GM10248 (cell line): ENCODE results near the gene BCAT1.

Experiments
- CTCF ChIA-PET: fragments of 300-600 bp; sonication (Branson Sonifier 250); formaldehyde crosslinking; extraction: SDS; loops from one replicate; lab custom pipeline; 2021; ENCODE audit warnings: antibody characterized with exemption; lab: Yijun Ruan, JAX
- POLR2A ChIA-PET: fragments of 350-650 bp; sonication (Branson Sonifier 250); formaldehyde crosslinking; extraction: SDS; loops from one replicate; lab custom pipeline; 2020; ENCODE audit warnings: antibody characterized with exemption; lab: Yijun Ruan, JAX
- DNase-seq: peaks from one replicate; pipeline ENCODE4 v3.0.0; 2012; ENCODE audit errors: extremely low spot score
- TF ChIP-seq, protein P1 (sequence below): IDR thresholded peaks from 2 replicates; pipeline ENCODE4 v1.5.1; 2012; ENCODE audit warnings: mild to moderate bottlenecking, low read depth; ENCODE audit errors: extremely low read depth, missing control alignments, control extremely low read depth

The BCAT1 gene

DNA sequence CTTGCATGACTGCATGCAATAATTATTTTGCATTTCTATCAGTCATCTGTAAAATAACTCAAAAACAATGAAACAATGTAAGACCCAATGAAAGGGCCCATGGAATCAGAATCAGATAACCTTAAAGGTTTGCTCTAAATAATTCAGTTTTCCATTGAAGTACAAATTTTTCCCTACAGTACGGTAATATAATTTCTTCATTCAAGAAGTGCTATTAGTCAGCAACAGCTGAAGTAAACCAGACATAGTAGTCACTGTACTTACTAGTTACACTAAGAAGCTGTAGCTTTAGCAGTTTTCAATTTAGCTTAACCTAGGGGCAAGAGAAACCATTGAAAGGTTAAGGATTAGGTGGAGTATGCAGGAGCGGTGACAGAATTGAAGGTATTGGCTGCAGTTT is 43.5 kb downstream of the BCAT1 start:
- ChIA-PET CTCF (interaction anchor here (1.2 to 1.4 kb wide), 2 partner anchors 10 to 26 kb away, joined by 3 to 4 read pairs; no protein-coding TSS in a partner anchor), POLR2A (no interaction called here)
- TF ChIP-seq, protein P1, sequence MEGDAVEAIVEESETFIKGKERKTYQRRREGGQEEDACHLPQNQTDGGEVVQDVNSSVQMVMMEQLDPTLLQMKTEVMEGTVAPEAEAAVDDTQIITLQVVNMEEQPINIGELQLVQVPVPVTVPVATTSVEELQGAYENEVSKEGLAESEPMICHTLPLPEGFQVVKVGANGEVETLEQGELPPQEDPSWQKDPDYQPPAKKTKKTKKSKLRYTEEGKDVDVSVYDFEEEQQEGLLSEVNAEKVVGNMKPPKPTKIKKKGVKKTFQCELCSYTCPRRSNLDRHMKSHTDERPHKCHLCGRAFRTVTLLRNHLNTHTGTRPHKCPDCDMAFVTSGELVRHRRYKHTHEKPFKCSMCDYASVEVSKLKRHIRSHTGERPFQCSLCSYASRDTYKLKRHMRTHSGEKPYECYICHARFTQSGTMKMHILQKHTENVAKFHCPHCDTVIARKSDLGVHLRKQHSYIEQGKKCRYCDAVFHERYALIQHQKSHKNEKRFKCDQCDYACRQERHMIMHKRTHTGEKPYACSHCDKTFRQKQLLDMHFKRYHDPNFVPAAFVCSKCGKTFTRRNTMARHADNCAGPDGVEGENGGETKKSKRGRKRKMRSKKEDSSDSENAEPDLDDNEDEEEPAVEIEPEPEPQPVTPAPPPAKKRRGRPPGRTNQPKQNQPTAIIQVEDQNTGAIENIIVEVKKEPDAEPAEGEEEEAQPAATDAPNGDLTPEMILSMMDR, result no peak
- no peak for DNase-seq

DNA sequence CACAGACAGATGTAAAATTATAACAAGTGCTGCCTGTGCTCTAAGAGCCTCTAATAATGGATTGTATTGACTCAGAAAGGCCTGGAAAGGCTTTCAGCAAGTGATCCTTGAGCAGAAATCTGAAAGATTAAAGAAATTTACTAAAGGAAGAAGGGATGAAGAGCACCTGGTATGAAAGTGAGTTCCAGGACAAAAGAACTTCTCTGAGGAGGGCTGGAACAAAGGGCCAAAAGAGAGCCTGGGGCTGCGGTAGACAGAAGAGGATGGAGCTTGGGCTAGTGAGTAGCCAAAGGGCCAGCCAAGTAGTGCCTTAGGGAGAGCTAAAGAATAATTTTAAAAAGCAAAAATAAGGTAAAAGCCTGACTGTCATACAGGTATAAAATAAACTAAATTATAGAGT is 44.0 kb downstream of the BCAT1 start:
- POLR2A ChIA-PET, result no interaction called here
- DNase-seq, result no peak
- CTCF ChIA-PET, result interaction anchor here (1.2 to 1.4 kb wide), 2 partner anchors 9 to 26 kb away, joined by 3 to 4 read pairs; no protein-coding TSS in a partner anchor
- TF ChIP-seq, protein P1, result no peak

DNA sequence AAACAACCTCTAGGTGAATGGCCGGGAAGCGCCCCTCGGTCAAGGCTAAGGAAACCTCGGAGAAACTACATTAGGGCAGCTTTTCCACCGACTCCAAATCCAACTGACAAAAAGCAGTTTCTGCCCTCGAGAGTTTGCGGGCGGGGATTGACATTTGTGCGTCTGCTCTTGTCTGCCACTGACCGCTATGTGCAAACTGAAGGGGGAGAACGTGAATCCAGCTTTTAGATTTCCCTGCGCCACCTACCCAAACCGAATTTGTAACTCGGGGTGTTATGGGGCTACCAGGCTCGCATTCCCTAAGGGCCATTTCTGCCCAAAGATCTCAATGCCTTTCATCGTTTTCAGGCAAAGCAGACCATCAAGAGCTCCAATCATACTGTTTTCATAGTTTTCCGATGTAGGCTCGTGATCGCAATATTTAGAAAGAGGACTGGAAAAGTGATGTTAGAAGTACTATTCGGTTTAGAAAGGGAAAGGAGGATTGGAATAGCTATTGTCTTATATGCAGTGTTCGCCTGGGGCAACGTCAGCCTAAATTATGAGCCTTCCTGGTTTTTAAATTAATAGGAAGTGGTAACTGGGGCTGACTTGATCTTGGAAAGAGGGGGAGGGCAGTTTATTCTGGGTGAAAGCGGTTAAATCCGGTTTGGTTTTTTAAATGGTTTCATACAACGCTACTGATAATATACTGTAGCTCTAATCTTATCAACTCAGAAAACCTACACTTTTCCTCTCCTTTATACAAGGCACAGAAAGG is 45.4 kb downstream of the BCAT1 start:
- ChIA-PET POLR2A (interaction anchor here (0.6 to 0.8 kb wide), 2 partner anchors 43 to 420 kb away, joined by 3 read pairs; no protein-coding TSS in a partner anchor), CTCF (interaction anchor here (0.9 to 1.3 kb wide), 4 partner anchors 11 to 63 kb away, joined by 3 to 4 read pairs (median 3); no protein-coding TSS in a partner anchor)
- peak; percentile 18 for DNase-seq
- TF ChIP-seq, protein P1, result no peak

GRCh38 chr12:24902511-24903328 is 46.2 kb downstream of the BCAT1 start:
- ChIA-PET CTCF (interaction anchor here (0.9 to 1.3 kb wide), 3 partner anchors 14 to 62 kb away, joined by 3 to 4 read pairs (median 3); no protein-coding TSS in a partner anchor), POLR2A (interaction anchor here (0.6 to 0.8 kb wide), 2 partner anchors 44 to 421 kb away, joined by 3 read pairs; no protein-coding TSS in a partner anchor)
- TF ChIP-seq, protein P1, result no peak
- DNase-seq, result peak; percentile 49

DNA sequence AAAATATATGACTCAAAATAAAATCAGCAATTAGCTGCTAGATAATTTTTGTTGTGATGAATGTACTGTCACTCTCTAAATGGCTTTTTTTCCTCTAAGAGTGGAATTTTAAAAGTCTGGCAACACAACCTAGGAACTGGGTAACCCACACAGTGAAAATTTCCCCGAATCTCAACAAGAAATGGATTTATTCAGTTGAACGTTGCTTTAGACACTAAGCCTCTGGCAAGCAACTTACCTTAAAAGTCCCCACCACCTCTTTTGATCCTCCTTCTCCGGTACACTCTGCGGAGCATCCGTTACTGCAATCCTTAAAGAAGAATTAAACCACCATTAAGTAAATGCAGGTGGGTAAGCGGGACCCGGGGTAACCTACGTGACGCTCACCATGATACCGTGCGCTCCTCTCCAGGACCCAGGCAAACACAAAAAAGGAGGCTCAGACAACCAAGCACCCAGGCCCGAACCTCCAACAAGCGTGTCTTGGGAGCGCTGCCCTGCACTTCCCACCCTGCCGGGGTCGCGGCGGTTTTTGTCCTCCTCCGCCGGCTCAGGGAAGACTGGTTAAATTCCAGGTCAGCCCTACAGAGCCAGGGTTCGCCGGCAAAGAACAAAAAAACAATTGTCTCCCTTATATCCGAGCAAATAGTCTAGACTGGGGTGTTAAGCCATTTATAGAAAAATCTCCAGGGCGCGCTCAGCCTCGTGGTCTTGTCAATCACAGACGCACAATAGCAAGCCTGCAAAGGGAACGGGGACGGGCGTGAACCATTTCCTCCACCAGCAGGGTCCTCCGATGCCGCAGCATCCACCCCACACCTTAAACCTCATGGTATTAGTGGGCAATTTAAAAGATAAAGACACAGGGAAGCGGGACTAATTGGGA is 47.1 kb downstream of the BCAT1 start:
- peak; percentile 34 for DNase-seq
- ChIA-PET POLR2A (no interaction called here), CTCF (interaction anchor here (0.8 to 1.3 kb wide), 4 partner anchors 36 to 228 kb away, joined by 3 to 4 read pairs (median 3); no protein-coding TSS in a partner anchor)
- TF ChIP-seq, protein P1, result no peak
